Measurements from ENCODE around the gene EFEMP1. TPM values are rescaled to one million over a fixed set of nuclear protein-coding genes. Genes with fewer than 3 reads are reported as not detected.

EFEMP1 gene
- total RNA-seq, 1 experiment from 2014 or later = 86.3 TPM

- Histone ChIP-seq H3K36me3 (ENCODE audit: low read depth) (no peaks in the 10 kb centered on the region), H3K27me3 (ENCODE audit: insufficient read depth, low read depth) (no peaks in the 10 kb centered on the region), H4K20me1 (ENCODE audit: insufficient read depth) (no peaks in the 10 kb centered on the region), H3K27ac (no peak overlapping the region), H3F3A (ENCODE audit: insufficient read depth, low read depth) (no peaks in the 10 kb centered on the region), H3K9me3 (ENCODE audit: insufficient read depth, low read depth) (no peaks in the 10 kb centered on the region), H2AFZ (no peak overlapping the region), H3K4me2 (no peak overlapping the region), H3K4me3 (no peak overlapping the region), H3K9me2 (ENCODE audit: insufficient read depth) (no peaks in the 10 kb centered on the region), H3K4me1 (replicated peaks; ENCODE audit: insufficient read depth) (no peaks in the 10 kb centered on the region), H3K79me2 (ENCODE audit: low read depth) (no peaks in the 10 kb centered on the region)
- ChIA-PET CTCF (interaction anchor here (0.6 kb wide), 1 partner anchor 674 kb away, joined by 4 read pairs; no protein-coding TSS in a partner anchor), POLR2A (ENCODE audit: unreplicated experiment) (no interaction called here)
- intact Hi-C loops (cut with micrococcal nuclease; ENCODE audit: unreplicated experiment) = no loop called here
- no peak for DNase-seq
- TF ChIP-seq, protein P1, sequence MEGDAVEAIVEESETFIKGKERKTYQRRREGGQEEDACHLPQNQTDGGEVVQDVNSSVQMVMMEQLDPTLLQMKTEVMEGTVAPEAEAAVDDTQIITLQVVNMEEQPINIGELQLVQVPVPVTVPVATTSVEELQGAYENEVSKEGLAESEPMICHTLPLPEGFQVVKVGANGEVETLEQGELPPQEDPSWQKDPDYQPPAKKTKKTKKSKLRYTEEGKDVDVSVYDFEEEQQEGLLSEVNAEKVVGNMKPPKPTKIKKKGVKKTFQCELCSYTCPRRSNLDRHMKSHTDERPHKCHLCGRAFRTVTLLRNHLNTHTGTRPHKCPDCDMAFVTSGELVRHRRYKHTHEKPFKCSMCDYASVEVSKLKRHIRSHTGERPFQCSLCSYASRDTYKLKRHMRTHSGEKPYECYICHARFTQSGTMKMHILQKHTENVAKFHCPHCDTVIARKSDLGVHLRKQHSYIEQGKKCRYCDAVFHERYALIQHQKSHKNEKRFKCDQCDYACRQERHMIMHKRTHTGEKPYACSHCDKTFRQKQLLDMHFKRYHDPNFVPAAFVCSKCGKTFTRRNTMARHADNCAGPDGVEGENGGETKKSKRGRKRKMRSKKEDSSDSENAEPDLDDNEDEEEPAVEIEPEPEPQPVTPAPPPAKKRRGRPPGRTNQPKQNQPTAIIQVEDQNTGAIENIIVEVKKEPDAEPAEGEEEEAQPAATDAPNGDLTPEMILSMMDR (conservative IDR thresholded peaks at IDR 0.05) = no peak
- TF ChIP-seq EZH2 (IDR thresholded peaks at IDR 0.05; ENCODE audit: low read depth) = no peak
- no TSS peak for BruUV-seq (replicated peaks)
Observed at GRCh38 chr2:55932843-55933242, 9.3 kb upstream of the EFEMP1 start.

DNA sequence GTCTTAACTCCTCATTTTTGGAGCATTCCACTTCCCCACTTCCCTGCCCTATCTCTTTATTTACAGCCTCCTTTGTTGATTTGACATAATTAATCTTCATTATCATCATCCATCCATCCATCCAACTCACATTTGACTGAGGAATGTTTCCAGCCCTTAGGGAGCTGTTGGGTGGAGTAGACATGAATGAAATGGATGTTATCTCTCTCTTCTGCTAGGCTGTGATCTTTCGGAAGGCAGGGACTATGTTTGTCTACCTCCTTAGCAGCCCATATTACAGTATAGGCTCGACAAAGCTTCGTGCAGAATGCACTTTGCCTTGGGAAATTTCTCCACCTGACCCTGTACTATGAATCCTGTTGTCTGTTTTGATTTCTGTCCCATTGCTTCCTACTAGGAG, 7.7 kb upstream of the EFEMP1 start:
- TF ChIP-seq EZH2 (IDR thresholded peaks at IDR 0.05; ENCODE audit: low read depth) = no peak
- TF ChIP-seq, protein P1 (conservative IDR thresholded peaks at IDR 0.05) = no peak
- Histone ChIP-seq H3K4me1 (replicated peaks; ENCODE audit: insufficient read depth) (no peaks in the 10 kb centered on the region), H3K27ac (no peak overlapping the region), H4K20me1 (ENCODE audit: insufficient read depth) (no peaks in the 10 kb centered on the region), H3K9me3 (ENCODE audit: insufficient read depth, low read depth) (no peaks in the 10 kb centered on the region), H3K79me2 (ENCODE audit: low read depth) (no peaks in the 10 kb centered on the region), H3K4me3 (no peak overlapping the region), H3K9me2 (ENCODE audit: insufficient read depth) (no peaks in the 10 kb centered on the region), H3F3A (ENCODE audit: insufficient read depth, low read depth) (no peaks in the 10 kb centered on the region), H2AFZ (no peak overlapping the region), H3K27me3 (ENCODE audit: insufficient read depth, low read depth) (0 out of 2 replicates have a peak, but pooled peaks cover 7% of the 10 kb centered on the region), H3K36me3 (ENCODE audit: low read depth) (no peaks in the 10 kb centered on the region), H3K4me2 (no peak overlapping the region)
- intact Hi-C loops (cut with micrococcal nuclease; ENCODE audit: unreplicated experiment) = no loop called here
- POLR2A ChIA-PET (ENCODE audit: unreplicated experiment) = no interaction called here
- CTCF ChIA-PET = no interaction called here
- BruUV-seq (replicated peaks) = no TSS peak
- no peak for DNase-seq

- Histone ChIP-seq H3F3A (ENCODE audit: insufficient read depth, low read depth) (no peaks in the 10 kb centered on the region), H3K79me2 (ENCODE audit: low read depth) (no peaks in the 10 kb centered on the region), H3K4me2 (no peak overlapping the region), H3K4me3 (no peak overlapping the region), H4K20me1 (ENCODE audit: insufficient read depth) (no peaks in the 10 kb centered on the region), H3K36me3 (ENCODE audit: low read depth) (no peaks in the 10 kb centered on the region), H3K4me1 (replicated peaks; ENCODE audit: insufficient read depth) (no peaks in the 10 kb centered on the region), H3K9me3 (ENCODE audit: insufficient read depth, low read depth) (no peaks in the 10 kb centered on the region), H2AFZ (no peak overlapping the region), H3K27me3 (ENCODE audit: insufficient read depth, low read depth) (0 out of 2 replicates have a peak, but pooled peaks cover 7% of the 10 kb centered on the region), H3K9me2 (ENCODE audit: insufficient read depth) (no peaks in the 10 kb centered on the region), H3K27ac (no peak overlapping the region)
- BruUV-seq (replicated peaks) = no TSS peak
- ChIA-PET POLR2A (ENCODE audit: unreplicated experiment) (no interaction called here), CTCF (no interaction called here)
- DNase-seq = no peak
- no peak for TF ChIP-seq EZH2 (IDR thresholded peaks at IDR 0.05; ENCODE audit: low read depth)
- TF ChIP-seq, protein P1 (conservative IDR thresholded peaks at IDR 0.05) = no peak
- intact Hi-C loops (cut with micrococcal nuclease; ENCODE audit: unreplicated experiment) = no loop called here
Observed at GRCh38 chr2:55929476-55929875, 5.9 kb upstream of the EFEMP1 start.

Measured in PC-9 (cell line).